Fibroblast of skin of left biceps (primary cell): ENCODE results near the gene ZNF512B.
A peak's percentile ranks its signal among the peaks of the same experiment; 100 is the strongest.
"Not testable (repeated sequence)": the region's sequence is repeated elsewhere in the genome, so short reads cannot be mapped to it uniquely, and the experiment has no call there.

ENCODE experiments used
- DNase-seq, 2 experiments: peaks; one replicate each; pipeline ENCODE4 v3.0.0-alpha.2; 2013; ENCODE audit warnings: low read depth in 2 of 2

Gene ZNF512B

DNA sequence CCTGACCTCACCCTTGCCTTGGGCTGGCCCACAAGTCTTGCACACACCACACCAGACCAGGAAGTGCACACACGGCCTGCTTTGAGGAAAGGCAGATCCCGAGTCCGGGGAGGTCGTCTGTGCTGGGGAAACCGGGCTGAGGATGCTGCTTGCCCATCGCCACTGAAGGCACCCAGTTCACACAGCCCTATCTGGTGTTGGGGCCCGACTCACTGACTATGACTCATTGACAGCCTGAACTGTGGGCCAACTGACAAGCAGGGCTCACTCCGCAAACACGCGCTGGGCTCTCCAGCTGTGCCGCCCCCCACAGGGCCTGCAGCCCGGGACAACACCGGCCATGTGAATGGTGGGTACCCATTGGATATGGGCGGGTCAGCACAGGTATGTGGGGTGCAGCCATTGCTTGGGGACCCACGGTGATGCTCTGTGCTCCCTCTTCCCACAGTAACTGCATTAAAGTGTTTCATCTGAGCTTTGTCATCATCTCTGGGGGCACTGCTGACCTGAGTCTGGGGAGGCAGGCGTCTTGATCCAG is 8.1 kb upstream of the ZNF512B start:
- no peak for DNase-seq

DNA sequence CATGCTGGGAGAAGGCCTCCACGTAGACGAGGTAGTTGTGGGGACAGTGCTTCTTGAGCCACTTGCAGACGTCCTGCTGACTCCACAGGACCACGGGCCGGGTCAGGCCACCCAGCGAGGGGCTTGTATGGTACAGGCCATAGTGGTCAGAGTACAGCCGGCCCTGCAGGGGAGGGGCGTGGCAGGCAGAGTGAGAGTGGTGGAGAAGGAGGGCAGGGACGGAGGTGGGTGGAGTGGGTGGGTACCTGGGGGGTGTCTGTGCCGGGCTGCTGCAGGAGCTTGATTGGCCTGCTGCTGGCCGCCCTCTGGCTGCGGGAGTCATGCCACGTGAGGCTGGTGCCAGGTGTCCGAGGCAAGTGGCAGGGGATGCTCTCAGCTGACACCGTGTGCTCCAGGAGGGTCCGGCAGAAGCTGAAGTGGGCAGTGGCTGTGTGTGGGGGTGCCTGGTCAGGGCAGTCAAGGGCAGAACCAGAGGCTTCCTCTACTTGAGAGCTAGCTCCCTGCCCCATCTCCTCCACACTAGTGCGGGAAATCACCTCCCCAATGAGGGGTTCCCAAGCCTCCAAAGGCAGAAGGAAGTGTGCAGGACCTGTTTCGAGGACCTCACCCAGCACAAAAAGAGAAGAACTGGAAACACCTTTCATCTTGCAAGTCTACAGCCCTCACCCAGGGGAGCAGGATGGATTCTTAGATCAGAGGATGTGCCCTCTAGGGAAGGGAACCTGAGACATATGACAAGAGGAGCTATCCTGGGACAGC is 7.4 kb upstream of the ZNF512B start:
- no peak for DNase-seq

DNA sequence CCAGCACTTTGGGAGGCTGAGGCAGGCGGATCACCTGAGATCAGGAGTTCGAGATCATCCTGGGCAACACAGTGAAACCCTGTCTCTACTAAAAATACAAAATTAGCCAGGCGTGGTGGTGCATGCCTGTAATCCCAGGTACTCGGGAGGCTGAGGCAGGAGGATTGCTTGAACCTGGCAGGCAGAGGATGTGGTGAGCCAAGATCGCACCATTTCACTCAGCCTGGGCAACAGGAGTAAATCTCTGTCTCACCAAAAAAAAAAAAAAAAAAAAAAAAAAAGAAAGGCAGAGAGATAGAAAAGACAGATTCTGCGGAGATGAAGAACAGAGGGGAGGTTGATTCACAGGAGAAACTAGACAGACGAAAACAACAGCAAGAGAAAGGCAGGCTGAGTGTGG is 6.8 kb upstream of the ZNF512B start:
- not testable (repeated sequence) for DNase-seq

DNA sequence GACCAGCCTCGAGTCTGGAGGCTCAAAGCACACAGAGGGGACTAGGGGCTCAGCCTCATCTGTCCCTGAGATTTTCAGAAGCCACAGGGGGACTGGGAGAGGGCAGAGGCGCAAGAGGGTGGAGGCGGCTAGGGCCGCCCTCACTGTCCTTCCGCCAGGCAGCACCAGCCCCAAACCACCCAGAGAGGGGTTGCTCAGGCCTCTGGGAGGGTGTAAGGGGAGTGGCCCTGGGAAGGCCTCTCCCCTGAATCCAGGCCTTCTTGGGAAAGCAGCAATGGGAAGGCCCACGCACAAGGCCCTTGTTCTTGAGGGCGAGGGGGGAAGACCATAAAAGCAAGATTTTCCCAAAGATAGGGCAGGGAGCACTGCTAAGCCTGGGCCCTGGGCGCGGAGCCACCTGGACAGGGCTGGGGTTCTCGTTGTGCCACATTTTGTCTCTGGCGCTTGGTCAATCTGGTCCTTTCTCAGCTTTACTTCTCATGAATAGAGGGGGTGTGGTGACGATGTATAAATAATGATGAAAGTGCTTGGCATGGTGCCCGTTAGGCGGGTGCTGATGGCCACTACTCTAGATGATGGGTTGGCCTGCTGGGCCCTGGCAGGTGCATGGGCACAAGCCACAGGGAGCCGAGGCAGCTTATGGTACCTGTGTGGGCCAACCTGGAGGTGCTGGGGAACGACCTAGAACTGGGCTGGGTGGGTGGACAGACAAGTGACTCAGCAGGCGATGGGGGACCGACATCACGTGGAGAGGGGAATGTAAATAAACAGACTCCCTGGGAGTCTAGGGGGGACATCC is 4.9 kb upstream of the ZNF512B start:
- no peak for DNase-seq

DNA sequence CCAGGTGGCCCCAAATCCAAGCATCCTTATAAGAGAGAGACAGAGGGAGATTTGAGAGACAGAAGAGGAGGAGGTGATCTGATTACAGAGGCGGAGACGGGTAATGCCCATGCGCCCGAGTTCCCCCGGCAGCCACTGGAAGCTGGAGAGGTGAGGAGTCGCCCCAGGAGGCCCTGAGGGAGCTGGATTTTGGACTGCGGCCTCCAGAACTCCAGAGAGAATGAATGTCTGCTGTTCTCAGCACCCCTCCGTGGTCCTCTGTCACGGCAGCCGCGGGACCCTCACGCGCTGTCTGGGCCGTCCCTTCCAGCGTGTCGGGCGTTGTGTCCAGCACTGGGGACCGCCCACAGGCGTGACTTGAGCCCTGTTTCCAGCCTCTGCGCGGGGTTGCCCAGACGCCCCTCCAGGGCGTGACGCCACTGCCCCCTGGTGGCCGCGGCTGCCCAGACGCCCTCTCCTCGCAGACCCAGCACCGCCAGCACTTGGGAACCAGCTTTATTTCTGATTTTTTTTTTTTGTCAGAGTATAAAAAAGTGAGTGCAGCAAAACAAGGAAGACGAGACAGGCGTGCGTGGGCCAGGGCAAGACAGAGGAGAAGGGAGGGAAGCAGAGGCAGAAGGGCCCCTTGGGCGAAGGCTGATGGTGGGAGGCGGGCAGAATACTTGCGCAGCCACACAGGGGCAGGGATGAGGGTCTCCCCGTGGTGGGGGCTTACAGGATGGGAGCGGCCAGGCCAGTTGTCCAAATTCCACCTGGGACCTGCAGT is 4.1 kb upstream of the ZNF512B start:
- peak; percentile 32 to 36 for DNase-seq

DNA sequence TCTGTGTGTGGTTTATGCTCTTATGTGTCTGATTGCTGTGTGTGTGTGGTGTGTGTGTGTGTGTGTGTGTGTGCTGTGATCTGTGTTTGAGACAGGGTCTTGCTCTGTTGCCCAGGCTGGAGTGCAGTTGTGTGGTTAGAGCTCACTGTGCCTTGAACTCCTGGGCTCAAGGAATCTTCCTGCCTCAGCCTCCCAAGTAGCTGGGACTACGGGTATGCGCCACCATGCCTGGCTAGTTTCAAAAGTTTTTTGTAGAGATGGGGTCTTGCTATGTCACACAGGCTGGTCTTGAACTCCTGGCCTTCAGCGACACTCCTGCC is 3.4 kb upstream of the ZNF512B start:
- DNase-seq, result no peak

DNA sequence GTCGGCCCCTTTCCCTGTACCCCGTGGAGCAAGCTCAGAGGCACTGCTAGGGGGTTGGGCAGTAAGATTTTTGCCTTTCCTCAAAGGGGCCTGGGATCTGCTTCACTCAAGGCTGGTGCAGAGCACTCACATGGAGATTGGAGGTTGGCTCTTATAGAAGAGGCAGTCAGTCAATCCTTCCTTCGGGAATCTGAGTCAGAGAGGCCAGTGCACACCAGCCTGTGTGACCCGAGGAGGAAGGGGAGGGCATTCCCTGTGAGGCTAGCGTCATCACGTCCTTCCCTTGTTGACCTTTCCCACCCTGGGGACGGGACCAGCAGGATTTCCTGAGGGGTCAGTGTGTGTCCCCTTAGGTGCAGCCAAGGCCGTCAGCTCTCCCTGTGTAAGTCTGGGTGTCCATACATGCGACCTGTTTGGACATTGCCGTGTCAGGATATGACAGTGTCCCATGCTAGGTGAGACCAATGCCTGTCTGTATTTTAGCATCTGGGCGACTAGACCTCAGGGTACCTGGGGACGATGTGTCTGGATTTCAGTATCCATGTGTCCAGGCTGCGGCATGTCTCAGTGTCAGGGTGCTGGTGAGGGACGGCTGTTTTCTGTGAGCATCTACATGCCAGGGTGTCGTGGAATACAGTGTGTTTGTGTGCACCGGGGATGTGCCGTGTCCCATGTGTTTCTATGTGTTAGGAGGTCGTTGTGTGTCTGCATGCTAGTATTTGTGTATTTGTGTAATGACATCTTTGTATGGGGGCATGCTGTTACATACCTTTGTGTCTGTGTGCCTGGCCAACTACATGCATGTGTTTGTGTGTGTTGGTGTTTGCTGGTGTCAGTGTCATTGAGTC is 2.8 kb upstream of the ZNF512B start:
- DNase-seq, result no peak

DNA sequence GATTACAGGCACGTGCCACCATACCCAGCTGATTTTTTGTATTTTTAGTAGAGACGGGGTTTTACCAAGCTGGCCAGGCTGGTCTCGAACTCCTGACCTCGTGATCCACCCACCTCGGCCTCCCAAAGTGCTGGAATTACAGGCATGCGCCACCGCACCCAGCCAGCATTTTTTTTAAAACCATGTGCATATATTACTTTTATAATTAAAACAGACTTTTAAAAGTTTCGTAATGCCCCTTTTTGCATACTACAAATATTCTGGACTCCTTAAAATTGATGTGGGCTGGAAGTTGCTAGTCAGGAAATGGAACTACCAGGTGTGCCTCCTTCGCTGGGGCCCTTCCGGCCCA is 2.2 kb upstream of the ZNF512B start:
- DNase-seq, result not testable (repeated sequence)

DNA sequence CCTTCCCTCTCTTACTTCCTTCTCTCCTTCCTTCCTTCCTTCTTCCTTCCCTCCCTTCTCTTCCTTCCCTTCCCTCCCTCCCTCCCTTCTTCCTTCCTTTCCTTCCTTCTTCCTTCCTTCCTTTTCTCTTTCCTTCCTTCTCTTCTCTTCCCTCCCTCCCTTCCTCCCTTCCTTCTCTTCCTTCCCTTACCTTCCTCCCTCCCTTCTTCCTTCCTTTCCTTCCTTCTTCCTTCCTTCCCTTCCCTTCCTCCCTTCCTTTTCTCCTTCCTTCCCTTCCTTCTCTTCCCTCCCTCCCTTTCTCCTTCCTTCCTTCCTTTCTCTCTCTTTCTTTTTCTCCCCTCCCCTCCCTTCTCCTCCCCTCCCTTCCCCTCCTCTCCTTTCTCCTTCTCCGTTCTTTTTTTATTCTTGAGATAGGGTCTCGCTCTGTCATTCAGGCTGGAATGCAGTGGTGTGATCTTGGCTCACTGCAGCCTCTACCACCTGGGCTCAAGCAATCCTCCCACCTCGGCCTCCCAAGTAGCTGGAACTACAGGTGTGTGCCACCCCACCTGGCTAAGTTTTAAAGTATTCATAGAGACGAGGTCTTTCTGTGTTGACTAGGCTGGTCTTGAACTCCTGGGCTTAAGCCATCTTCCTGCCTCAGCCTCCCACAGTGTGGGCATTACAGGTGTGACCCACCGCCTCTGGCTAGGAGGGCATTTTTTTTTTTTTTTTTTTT is 1.1 kb upstream of the ZNF512B start:
- DNase-seq, result no peak

DNA sequence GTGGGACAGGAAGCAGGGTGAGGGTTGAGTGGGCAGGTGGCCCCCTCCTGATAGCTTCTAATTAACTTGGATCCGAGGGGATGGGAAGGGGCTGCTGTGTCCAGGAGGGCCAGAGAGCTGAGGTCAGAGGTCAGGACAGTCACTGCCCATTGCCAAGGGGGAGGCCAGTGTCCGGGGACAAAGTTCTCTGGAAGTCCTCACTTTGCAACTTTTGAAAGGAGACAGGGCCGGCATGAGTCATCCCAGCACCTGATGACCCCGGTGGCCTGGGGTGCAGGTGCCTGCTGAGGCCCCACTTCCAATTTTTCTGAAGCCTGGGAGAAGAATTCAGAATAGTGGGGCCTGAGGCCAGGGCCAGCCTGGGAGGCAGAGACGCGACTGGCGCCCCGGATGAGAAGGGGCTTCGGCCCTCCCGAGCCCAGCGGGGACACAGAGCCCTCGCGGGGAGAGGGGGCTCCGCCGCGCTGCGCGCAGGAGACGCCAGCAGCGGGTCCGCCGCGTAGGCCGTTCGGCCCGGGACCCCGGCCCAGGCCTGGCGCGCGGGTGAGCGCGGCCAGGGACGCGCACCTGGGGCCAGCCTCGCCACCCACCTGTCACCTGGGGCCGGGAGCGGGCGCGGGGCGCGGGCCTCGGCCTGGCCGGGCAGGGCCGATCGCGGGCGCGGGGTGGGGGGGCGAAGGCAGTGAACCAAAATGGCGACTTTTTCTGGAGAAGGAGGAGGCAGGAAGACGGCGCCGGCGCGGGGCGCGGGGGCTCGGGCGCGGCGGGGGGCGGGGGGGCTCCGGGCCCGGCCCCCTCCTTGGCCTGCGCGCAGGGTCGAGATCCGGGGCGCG is 586 bp downstream of the ZNF512B start:
- DNase-seq, result no peak

DNA sequence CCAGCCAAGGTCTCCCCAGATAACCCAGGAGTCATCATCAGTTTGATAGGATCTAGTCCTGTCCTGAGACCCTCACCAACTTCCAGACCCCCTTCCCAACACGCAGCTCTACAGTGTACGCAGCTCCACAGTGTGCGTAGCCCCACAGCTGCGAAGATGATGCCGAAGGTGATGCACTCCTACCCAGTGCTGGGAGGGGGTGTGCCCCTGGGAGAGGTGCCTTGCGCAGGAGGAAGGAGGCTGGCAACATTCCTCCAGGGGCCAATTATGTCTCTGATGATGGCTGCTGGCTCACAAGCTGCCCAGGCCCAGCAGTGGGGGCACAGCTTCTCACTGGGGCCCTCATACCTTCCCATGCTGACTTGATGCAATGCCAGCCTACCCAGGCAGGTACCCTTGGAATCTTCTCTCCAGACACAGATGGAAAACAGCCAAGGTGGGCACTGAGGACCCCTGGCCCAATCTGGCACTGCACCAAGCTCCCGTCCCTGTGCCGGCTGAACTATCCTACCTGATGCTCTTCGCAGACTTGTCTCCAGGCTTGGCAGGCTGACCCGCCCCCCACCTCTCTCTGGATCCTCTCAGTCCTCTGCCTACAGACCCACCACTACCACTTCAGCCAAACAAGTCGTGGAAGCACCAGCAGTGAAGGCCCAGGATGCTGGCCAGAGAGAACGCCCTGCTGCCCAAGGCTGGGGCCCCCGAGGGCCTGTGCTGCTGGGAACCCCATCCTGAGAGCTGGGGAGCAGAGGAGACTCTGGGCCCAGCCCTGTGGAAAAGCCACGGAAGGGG is 1.4 kb downstream of the ZNF512B start:
- no peak for DNase-seq

DNA sequence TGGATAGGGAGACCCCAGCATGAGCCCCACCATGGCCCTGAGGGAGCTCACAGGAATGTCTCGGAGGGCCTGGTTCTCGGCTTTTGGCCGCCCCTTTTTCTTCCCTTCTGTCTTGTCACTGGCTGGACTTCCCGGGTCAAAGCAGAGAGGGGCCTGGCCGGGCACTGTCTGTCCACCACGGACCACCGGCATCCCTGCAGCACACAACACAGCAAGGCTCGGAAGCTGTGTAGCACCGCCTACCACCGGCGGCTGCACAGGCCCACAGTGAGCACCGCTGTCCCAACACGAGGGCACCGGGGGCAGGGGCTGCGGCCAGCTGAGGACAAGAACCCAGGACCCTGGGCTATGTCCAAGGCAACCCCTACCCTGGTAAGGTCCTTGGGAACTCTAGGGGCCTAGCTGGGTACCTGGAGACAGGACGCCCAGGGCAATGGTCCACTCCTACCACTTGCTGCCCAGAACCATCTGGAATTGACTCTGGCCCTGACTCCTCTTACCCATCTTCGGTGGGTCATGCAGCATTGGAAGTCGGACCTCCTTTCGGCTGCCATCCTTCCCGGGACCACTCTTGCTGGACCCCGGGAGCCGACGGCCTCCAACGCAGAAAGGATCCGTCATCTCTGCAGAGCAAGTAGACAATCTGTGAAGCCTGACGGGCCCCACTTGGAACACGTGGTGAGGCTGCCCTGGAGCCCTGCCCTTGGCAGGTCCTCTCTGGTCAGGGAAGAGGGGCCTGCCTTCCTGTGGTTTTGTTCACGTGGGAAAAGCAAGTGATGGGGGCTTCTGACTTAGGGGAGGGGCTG is 2.2 kb downstream of the ZNF512B start:
- no peak for DNase-seq

DNA sequence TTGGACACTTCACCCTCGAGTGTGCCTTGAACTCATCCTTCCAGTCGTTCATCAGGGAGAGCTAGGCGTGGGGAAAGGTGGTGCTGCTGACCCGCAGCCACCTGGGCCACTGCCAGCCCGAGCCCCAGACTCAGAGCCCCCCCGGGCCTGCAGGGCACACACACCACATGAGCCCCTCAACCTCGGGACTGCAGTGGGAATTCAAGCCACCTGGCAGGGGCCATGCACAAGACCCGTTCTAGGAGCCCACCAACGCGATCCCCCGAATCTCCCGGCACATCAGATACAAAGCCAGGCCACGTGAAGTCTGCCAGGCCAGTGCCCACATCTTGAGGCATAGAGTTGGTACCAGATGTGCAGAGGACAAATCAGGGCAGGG is 2.8 kb downstream of the ZNF512B start:
- DNase-seq, result no peak

DNA sequence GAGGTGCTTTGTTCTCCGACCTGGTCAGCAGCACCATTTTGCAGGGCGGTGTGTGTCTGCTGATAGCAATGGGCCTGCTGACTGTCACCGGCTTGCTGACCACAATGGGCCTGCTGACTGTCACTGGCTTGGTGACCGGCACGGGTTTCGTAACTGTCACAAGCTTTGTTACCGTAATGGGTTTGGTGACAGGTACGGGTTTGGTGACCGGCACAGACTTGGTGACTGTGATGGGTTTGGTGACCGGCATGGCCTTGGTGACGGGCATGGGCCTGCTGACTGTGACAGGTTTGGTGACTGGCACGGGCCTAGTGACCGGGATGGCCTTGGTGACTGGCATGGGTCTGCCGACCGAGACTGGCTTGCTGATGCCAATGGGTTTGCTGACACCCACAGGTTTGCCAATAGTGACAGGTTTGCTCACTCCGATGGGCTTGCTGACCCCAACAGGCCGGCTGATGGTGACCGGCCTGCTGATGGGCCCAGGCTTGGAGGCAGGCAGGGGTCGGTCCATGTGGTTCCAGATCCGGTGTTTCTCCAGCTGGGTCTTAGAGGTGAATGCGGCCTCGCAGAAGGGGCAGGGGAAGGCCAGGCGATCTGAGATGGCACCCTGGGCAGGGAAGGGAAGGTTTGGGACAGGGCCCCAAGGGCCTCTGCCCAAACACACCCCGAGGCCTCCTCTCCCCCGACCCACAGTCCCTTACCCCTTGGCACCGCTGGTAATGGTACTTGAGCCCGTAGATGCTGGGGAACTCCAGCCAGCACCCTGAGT is 3.4 kb downstream of the ZNF512B start:
- DNase-seq, result no peak

DNA sequence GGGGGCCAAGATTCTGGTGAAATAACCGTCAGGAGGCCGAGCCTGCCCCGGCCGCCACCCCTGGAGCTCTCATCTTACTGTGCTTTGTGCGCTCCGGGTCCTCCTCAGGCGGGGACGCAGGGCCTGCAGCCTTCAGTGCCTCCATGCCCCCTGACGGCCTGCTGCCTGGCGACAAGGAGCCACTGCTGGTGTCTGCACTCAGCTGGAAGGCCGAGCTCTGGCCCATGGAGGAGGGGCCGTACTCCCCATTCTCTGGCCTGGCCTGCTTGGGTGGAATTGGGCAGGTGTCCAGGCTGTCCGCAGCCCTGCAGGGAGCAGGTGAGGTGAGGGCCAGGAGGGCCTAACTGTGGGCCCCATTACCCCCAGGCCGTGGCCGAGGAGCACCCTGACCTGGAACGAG is 5.3 kb downstream of the ZNF512B start:
- DNase-seq, result no peak

DNA sequence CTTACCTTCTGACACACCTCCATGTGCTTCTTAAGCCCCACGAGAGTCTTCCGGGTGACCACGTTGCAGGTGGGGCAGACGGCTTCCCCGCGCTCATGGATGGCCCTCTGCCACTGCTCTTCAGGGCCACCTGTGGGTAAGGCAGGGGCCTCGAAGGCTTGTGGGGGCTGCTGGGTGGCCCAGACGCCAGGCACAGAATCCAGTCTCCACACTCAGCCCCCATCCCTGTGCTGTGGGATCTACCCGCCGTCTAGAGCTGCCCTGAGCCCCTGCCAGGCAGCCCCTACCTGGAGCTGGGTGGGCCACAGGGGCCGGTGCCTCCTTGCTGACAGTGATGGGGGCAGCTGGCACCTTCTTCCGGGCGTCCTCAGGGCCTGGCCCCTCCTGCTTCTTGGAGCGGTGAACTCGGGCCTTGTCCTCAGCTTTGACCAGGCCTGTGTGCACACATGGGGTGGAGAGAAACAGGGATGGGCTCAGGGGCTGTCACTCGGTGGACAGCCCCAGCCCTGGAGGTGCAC is 5.9 kb downstream of the ZNF512B start:
- no peak for DNase-seq

DNA sequence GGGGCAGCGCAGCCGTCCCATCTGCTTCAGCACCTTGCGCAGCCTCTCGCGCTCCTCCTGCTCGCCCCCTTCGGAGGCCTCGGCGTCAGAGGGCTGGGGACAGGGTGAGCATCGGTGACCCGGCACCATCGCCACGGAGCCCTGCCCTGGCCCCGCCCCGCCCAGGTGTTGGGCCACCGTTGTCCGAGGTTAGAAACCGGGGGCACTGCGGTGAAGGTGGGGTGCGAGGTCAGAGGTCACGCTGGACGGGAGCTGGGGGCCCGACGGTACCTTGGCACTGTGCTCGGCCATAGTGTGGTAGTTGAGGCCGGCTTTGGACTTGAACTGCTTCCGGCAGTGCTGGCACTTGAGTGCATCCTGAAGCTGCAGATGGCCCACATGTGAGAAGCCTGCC is 6.4 kb downstream of the ZNF512B start:
- no peak for DNase-seq
